GM20000 (cell line): ENCODE data around the gene KRTCAP2.
A peak's percentile ranks its signal among the peaks of the same experiment; 100 is the strongest.

ENCODE experiments used
- DNase-seq: peaks from one replicate; pipeline ENCODE4 v3.0.0; 2012; ENCODE audit warnings: low spot score
- CTCF ChIP-seq: IDR thresholded peaks from 2 replicates; pipeline ENCODE4 v1.5.1; 2012; ENCODE audit warnings: mild to moderate bottlenecking, control low read depth; ENCODE audit errors: extremely low read depth, missing control alignments

KRTCAP2 gene

DNA sequence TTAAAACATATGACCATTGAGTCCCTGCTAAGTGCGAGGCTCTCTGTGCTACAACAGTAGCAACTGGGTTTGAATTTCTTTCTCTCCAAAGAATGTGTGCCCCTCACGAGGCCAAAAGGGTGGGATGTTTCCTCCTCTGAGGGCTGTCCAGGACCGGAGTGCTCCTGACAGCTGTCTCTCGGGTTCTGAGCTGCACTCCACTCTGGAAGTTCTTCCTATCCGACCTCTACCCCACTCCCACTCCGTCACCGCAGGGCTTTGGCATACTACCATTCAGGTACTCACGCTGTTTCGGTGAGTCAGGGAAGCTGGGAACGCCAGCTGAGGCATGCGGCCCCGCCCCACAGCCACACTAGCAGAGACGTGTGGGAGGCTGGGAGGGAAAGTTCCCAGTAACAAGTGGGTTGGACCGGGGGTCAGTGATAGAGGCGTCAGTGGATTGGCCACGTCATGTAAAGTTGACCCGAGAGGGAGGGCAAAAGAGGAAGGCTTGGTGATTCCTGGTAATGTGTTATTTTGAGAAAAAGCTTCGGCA is 38.2 kb downstream of the KRTCAP2 start:
- DNase-seq, result peak; percentile 74
- TF ChIP-seq CTCF, result no peak

GRCh38 chr1:155134322-155134721 is 38.8 kb downstream of the KRTCAP2 start:
- DNase-seq, result no peak
- no peak for TF ChIP-seq CTCF

- DNase-seq, result no peak
- TF ChIP-seq CTCF, result no peak
Observed at GRCh38 chr1:155133799-155134281, 39.3 kb downstream of the KRTCAP2 start.

- TF ChIP-seq CTCF, result no peak
- no peak for DNase-seq
Observed at GRCh38 chr1:155131856-155132255, 41.2 kb downstream of the KRTCAP2 start.

DNA sequence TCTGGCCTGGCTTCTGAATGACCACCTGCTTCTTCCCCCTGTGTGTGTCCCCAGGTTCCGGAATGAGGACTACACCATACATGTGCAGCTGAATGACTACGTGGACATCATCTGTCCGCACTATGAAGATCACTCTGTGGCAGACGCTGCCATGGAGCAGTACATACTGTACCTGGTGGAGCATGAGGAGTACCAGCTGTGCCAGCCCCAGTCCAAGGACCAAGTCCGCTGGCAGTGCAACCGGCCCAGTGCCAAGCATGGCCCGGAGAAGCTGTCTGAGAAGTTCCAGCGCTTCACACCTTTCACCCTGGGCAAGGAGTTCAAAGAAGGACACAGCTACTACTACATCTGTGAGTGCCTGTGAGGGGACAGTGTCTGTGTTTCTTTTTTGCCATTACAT is 41.8 kb downstream of the KRTCAP2 start:
- no peak for TF ChIP-seq CTCF
- DNase-seq, result no peak

DNA sequence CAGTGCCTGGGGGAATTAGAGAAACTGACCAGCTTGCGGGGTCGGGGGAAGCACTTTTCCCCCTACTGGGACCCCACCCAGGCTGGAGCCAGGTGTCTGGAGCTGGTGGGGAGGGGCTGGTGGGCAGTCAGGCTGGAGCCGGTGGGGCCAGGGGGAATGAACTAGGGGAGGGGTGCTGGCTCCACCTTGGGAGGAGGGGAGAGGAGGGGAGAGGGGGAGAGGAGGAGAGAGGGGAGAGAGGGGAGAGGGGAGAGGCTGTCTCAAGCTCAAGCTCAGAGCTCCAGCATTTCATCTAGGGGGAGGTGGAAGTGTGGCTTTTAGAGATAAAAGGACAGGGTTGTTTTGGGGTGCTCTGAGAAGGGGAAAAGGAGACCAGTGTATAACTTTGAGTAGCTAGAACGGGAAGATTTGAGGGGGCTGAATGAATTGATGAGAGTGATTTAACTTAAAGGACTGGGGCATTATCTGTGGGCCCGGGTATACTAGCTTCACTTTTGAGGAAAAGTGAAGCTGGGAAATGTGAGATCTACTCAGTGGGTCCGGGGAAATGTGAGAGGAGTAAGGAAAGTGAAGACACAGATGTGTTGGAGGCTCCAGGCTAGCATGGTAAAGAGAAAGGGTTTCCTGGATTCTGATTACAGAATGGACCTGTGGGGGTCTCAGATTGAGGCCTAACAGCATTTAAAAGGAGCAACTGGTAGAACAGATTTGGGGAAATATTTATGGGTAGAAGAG is 42.7 kb downstream of the KRTCAP2 start:
- TF ChIP-seq CTCF, result no peak
- no peak for DNase-seq

GRCh38 chr1:155128755-155129473 is 44.2 kb downstream of the KRTCAP2 start:
- DNase-seq, result no peak
- no peak for TF ChIP-seq CTCF
